Measurements from ENCODE around the gene RAB3IP.
"Not testable (repeated sequence)": the region's sequence is repeated elsewhere in the genome, so short reads cannot be mapped to it uniquely, and the experiment has no call there.

RAB3IP gene

DNA sequence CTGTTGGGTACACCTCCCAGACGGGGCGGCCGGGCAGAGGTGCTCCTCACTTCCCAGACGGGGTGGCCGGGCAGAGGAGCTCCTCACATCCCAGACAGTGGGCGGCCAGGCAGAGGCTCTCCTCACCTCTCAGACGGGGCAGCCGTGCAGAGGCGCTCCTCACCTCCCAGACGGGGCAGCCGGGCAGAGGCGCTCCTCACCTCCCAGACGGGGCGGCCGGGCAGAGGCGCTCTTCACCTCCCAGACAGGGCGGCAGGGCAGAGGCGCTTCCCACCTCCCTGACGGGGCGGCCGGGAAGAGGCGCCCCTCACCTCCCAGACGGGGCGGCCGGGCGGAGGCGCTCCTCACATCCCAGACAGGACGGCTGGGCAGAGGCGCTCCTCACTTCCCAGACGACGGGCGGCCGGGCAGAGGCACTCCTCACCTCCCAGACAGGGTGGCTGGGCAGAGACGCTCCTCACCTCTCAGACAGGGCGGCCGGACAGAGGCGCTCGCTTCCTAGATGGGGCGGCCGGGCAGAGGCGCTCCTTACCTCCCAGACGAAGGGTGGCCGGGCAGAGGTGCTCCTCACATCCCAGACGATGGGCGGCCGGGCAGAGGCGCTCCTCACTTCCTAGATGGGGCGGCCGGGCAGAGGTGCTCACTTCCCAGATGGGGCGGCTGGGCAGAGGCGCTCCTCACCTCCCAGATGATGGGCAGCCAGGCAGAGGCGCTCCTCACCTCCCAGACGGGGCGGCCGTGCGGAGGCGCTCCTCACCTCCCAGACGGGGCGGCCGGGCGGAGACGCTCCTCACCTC is 68.6 kb downstream of the RAB3IP start:
- H3K27ac Mint-ChIP-seq, ATAC-seq: not testable (repeated sequence)
- H3K36me3 Mint-ChIP-seq (ENCODE audit: low read depth): peaks cover 59% of the 10 kb centered on the region

DNA sequence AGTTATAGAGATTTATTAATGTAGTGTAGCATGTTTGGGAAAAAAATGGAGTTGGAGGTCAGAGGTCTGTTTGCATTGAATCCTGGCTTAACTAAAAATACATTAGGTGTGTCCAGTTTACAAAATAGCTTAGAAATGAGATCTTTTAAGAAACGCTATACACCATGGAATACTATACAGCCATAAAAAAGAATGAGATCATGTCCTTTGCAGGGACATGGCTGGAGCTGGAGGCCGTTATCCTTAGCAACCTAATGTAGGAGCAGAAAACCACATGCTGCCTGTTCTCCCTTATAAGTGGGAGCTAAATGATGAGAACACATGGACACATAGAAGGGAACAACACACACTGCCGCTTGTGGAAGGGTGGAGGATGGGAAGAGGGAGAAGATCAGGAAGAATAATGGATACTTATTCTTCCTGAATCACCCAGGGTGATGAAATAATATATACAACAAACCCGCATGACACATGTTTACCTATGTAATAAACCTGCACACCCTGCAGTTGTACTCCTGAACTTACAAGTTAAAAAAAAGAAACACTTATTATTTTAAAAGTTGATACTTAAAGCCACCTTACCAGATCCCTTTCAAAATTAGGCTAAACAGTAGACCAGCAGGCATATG is 72.3 kb downstream of the RAB3IP start:
- H3K36me3 Mint-ChIP-seq (ENCODE audit: low read depth): peaks cover 51% of the 10 kb centered on the region
- no peak for ATAC-seq

More for the DNA sequence above, 68.6 kb downstream of the RAB3IP start:
- not testable (repeated sequence) for DNase-seq, H3K4me3 Mint-ChIP-seq, H3K4me1 Mint-ChIP-seq, H3K27me3 Mint-ChIP-seq
- peaks cover 30% of the 10 kb centered on the region for H3K9me3 Mint-ChIP-seq

DNA sequence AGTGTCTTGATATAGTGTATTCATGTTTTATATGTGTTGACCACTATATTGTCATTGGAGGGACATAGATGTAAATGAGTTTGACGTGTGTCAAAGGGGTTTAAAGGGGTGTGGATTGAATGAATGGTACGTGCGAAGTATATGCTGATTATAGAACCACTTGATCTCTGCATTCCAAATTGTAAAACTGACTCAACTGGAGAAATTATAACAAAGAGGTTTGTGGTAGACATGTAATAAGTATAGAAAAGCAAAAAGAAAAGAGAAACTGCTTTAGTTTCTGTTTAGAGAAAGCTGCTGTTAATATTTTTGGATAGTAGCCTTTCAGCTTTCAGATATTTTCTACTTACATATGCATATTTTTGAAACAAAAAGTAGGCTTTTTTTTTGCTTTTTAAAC is 77.4 kb downstream of the RAB3IP start:
- Mint-ChIP-seq H3K36me3 (ENCODE audit: low read depth) (peaks cover 25% of the 10 kb centered on the region), H3K27ac (no peak overlapping the region), H3K9me3 (no peaks in the 10 kb centered on the region), H3K4me1 (no peaks in the 10 kb centered on the region), H3K27me3 (no peaks in the 10 kb centered on the region), H3K4me3 (no peak overlapping the region)
- DNase-seq (no peak), ATAC-seq (no peak)

More for the DNA sequence above, 72.3 kb downstream of the RAB3IP start:
- Mint-ChIP-seq H3K27me3 (no peaks in the 10 kb centered on the region), H3K4me1 (no peaks in the 10 kb centered on the region), H3K9me3 (peaks cover 27% of the 10 kb centered on the region), H3K27ac (no peak overlapping the region), H3K4me3 (no peak overlapping the region)
- no peak for DNase-seq

DNA sequence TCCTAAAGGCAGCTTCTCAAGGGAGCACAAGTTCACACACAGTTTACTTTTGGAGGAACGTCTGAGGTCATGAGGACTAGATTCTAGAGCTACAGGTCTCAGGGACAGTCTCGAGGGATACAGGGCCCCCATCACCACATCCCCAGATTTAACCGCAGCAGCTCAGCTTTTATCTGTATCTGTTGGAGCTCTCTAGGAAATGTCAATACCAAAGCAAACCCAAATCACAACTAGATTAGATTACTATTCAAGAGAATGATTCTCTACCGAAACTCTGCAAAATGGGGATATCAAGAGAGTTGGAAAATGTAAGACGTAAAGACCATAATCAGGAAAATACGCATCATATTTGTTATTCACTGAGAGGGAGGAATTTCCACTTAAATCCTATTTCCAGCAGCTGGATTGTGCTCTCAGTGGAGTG is 82.4 kb downstream of the RAB3IP start:
- Mint-ChIP-seq H3K4me1 (no peaks in the 10 kb centered on the region), H3K4me3 (no peak overlapping the region), H3K27me3 (peaks cover 6% of the 10 kb centered on the region), H3K9me3 (no peaks in the 10 kb centered on the region), H3K36me3 (ENCODE audit: low read depth) (peaks cover 6% of the 10 kb centered on the region), H3K27ac (no peak overlapping the region)
- no peak for ATAC-seq
- no peak for DNase-seq

DNA sequence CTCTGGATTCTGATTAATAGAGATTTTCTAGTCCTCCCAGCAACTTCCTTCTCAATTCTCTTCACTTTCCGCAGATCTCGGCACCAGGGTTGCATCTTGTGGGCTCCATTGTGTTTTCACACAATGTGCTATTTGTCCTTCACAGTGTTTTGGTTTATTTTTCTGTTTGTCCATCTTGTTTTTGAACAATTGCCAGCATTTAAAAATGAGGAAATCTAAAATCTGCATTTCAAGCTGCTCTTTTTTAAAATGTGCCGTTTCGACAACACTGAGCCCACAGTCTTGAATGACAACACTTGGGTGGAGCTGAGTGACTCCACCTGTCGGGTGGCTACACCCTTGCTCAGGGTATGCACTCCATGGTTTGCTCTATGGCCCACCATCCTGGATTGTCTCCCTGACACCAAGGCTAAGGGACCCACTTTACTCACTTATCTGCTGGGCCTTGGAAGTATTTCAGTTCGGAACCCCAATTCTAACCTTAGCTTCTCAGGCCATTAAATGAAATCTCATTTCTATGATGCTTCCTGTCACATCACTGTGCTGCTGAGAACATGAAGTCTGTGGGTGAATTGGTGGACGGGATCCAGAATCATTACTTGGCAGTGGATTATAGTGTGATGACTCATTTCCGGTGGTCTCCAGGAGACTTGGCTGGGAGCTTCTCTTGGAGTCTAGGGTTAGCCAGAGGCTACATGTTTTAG is 82.9 kb downstream of the RAB3IP start:
- DNase-seq: no peak
- H3K36me3 Mint-ChIP-seq (ENCODE audit: low read depth): peaks cover 2% of the 10 kb centered on the region
- no peak overlapping the region for H3K27ac Mint-ChIP-seq
- no peak overlapping the region for H3K4me3 Mint-ChIP-seq
- H3K9me3 Mint-ChIP-seq: no peaks in the 10 kb centered on the region
- no peak for ATAC-seq
- H3K4me1 Mint-ChIP-seq: no peaks in the 10 kb centered on the region
- peaks cover 6% of the 10 kb centered on the region for H3K27me3 Mint-ChIP-seq

DNA sequence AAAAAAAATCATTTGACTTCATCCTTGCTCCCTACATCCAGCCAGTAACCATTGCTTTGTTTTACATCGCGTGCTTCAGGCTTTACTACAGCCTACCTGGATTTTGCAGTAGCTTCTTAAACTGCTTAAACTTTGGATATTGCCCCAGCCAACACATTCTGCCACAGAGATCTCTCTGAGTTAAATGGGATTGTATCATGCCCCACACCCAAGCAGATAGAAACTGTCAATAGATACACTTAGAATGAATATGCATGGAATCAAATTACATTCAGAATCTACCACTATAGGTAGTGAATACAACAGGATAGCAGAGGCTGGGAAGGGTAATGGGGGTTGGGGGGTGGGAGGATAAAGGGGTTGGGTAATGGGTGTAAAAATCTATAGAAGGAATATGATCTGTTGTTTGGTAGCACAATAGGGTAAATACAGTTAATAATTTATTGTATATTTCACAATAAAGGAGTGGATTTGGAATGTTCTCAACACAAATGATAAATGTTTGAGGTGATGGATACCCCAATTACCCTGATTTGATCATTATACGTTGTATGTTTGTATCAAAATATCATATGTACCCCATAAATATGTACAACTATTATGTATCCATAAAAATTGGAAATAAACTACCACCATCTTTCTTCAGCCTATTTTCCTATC is 83.7 kb downstream of the RAB3IP start:
- H3K4me3 Mint-ChIP-seq: no peak overlapping the region
- ATAC-seq (no peak), DNase-seq (no peak)
- no peaks in the 10 kb centered on the region for H3K36me3 Mint-ChIP-seq (ENCODE audit: low read depth)
- no peak overlapping the region for H3K27ac Mint-ChIP-seq
- H3K4me1 Mint-ChIP-seq: no peaks in the 10 kb centered on the region
- no peaks in the 10 kb centered on the region for H3K9me3 Mint-ChIP-seq
- H3K27me3 Mint-ChIP-seq: peaks cover 6% of the 10 kb centered on the region

DNA sequence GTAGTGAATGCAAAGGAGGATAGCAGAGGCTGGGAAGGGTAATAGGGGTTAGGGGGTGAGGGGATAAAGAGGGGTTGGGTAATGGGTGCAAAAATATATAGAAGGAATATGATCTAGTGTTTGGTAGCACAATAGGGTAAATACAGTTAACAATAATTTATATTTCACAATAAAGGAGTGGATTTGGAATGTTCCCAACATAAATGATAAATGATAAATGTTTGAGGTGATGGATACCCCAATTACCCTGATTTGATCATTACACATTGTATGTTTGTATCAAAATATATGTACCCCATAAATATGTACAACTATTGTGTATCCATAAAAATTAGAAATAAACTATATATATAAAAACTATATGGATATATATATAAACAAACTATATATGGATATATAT is 85.4 kb downstream of the RAB3IP start:
- H3K4me1 Mint-ChIP-seq: no peaks in the 10 kb centered on the region
- ATAC-seq: no peak
- no peak overlapping the region for H3K4me3 Mint-ChIP-seq
- H3K36me3 Mint-ChIP-seq (ENCODE audit: low read depth): no peaks in the 10 kb centered on the region
- no peaks in the 10 kb centered on the region for H3K9me3 Mint-ChIP-seq
- no peak for DNase-seq
- no peak overlapping the region for H3K27ac Mint-ChIP-seq
- peaks cover 6% of the 10 kb centered on the region for H3K27me3 Mint-ChIP-seq

DNA sequence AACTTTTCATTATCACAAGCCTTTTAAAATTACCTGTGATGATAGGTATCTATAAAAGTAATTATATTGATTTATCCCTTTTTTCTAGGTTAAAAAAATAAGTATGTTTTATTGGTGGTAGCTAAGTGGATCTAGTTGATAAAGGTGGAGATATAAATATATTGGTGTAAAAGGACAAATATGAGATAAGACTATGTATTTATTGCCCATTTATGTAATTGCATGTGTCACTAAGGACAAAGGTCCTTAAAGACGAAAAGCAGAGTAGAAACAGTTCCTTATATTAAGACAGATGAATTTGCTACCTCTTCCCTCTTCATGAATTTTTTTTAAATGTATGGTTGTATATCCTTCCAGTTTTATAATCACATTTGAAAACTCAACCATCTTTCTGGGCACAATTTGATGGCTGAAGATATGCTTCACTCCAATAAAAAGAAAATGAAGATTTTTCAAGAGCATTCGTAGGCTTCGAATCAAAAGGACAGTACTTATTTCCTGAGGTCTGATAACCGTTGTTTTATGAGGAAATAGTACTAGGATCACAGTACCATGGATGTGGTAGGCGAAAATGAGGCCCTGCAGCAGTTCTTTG is 86.4 kb downstream of the RAB3IP start, which contains the start of gene MYRFL:
TSS of gene MYRFL (plus strand) at position 262 of the 595 bp plus-strand sequence. CDS start at position 553, 291 bp downstream.
- peaks cover 6% of the 10 kb centered on the region for H3K27me3 Mint-ChIP-seq

DNA sequence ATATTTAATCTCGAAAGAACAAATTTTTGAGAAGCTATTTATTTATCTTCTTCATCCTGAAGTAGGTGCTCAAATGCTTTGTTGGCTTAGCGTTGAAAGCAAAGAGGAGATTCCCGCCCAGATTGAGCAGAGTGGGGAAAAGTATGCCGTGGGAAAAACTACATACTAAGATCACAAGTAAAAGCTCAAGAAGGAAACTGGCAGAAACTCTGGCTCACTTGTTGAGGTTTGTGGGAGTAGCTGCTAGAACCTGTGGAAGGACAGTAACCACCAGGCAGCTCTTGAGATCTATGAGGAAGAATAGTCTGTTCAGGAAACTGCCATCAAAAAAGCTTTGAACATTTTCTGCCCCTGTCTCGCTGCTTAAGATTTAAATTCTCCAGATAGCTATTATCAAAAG is 90.2 kb downstream of the RAB3IP start:
- H3K36me3 Mint-ChIP-seq (ENCODE audit: low read depth): no peaks in the 10 kb centered on the region
- no peak overlapping the region for H3K4me3 Mint-ChIP-seq
- no peaks in the 10 kb centered on the region for H3K9me3 Mint-ChIP-seq
- no peaks in the 10 kb centered on the region for H3K4me1 Mint-ChIP-seq
- H3K27me3 Mint-ChIP-seq: peaks cover 16% of the 10 kb centered on the region
- ATAC-seq (no peak), DNase-seq (no peak)
- no peak overlapping the region for H3K27ac Mint-ChIP-seq

More for the DNA sequence above, 86.4 kb downstream of the RAB3IP start, which contains the start of gene MYRFL:
- ATAC-seq: no peak
- Mint-ChIP-seq H3K9me3 (no peaks in the 10 kb centered on the region), H3K36me3 (ENCODE audit: low read depth) (no peaks in the 10 kb centered on the region), H3K4me3 (no peak within 1 kb of the TSS), H3K27ac (no peak within 1 kb of the TSS), H3K4me1 (no peaks in the 10 kb centered on the region)
- no peak for DNase-seq

DNA sequence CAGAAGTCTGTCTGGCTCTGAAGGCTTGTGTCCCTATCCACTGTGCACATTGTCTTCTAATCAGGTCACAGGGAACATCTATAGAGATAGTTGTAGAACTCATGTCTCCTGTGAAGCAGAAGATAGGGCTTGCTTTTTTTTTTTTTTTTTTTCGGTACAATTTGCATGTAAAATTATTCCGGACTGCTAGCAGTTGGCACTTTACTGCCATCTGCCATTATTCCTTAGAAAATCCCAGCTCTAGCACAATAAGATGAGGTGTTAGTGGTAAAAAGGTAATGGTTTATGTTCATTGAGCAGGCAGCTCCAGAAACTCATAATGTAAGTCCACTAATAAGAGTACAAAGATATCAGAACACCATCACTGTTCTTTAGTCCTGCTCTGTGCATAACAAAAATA is 95.0 kb downstream of the RAB3IP start:
- Mint-ChIP-seq H3K27me3 (peaks cover 14% of the 10 kb centered on the region), H3K36me3 (ENCODE audit: low read depth) (no peaks in the 10 kb centered on the region), H3K4me1 (no peaks in the 10 kb centered on the region), H3K27ac (no peak overlapping the region), H3K4me3 (no peak overlapping the region), H3K9me3 (no peaks in the 10 kb centered on the region)
- ATAC-seq (no peak), DNase-seq (no peak)

DNA sequence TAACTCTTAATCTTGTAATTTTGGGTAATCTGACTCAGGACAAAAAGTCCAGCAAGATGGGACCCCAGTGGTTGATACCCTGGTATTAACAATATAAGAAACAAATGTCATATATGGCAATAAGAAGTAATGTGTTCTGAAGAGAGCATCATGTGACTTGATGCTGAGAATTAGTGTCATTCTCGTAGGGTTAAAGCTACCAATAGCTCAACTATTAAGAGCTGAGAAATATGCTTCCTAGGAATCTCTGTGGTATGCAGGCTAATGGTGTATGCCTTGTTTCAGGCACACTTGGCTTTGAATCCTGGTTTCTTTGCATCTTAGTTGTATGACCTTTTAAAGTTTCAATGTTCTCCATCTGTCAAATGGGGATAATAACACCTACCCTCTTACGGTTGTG is 95.5 kb downstream of the RAB3IP start:
- H3K9me3 Mint-ChIP-seq: no peaks in the 10 kb centered on the region
- no peak for ATAC-seq
- no peak overlapping the region for H3K27ac Mint-ChIP-seq
- no peaks in the 10 kb centered on the region for H3K4me1 Mint-ChIP-seq
- H3K36me3 Mint-ChIP-seq (ENCODE audit: low read depth): no peaks in the 10 kb centered on the region
- H3K27me3 Mint-ChIP-seq: peaks cover 14% of the 10 kb centered on the region
- DNase-seq: no peak
- no peak overlapping the region for H3K4me3 Mint-ChIP-seq

DNA sequence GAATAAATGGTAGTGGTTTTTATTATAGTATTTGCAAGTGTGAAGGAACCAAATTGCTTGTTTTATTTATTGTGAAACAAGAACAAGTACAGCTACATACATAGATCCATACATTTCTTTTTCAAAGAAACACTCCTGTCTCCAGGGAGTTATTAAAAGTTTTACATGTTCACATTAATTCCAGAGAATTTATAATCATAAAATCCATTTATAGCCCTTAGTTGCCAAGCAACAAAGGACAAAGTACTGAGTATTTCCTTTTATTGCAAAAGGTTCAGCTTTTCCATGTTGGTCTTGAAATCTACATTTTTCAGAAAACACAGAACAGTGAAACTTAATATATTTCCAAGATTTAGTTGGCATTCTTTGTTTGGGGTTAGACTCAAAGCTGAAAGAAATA is 95.9 kb downstream of the RAB3IP start:
- Mint-ChIP-seq H3K27me3 (peaks cover 14% of the 10 kb centered on the region), H3K27ac (no peak overlapping the region), H3K4me3 (no peak overlapping the region), H3K4me1 (no peaks in the 10 kb centered on the region), H3K9me3 (no peaks in the 10 kb centered on the region), H3K36me3 (ENCODE audit: low read depth) (no peaks in the 10 kb centered on the region)
- ATAC-seq: no peak
- DNase-seq: no peak

DNA sequence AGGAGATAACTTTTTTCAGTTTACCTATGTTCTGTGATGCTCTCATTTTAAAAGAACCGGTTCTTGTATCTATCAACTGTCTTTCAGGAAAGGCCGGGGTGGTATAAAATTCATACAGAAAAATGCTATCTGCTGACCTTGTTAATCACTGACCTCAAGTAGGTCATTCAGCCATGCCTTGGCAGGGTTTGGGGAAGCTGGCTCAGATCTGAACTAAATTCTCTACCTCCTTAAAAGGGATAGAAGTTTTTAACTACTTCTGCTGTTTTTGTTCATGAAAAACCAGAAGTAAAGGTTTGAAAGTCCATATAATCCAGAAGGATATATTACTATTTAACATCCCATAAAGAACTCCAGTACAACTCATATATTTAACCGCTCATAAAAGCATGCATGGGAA is 96.4 kb downstream of the RAB3IP start:
- peaks cover 14% of the 10 kb centered on the region for H3K27me3 Mint-ChIP-seq
- H3K4me1 Mint-ChIP-seq: no peaks in the 10 kb centered on the region
- no peak for ATAC-seq
- DNase-seq: no peak
- no peaks in the 10 kb centered on the region for H3K9me3 Mint-ChIP-seq
- H3K27ac Mint-ChIP-seq: no peak overlapping the region
- no peak overlapping the region for H3K4me3 Mint-ChIP-seq
- no peaks in the 10 kb centered on the region for H3K36me3 Mint-ChIP-seq (ENCODE audit: low read depth)

DNA sequence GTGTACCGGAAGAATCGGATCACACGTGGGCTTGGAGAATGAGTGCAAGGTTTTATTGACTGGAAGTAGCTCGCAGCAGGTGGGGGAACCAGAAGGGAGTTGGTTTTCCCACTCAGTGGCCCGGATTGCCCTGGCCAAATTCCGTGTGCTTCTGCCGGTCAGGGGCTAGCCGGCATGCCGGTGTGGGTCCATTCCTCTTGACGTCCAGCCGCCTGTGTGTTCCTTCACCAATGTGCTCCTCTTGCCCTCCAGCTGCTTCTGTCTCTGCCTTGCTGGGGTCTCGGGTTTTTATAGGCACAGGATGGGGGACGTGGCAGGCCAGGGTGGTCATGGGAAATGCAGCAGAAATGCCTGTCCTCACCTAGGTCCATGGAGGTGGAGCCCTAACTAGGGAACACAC is 97.4 kb downstream of the RAB3IP start:
- no peak for ATAC-seq
- no peaks in the 10 kb centered on the region for H3K9me3 Mint-ChIP-seq
- no peak overlapping the region for H3K27ac Mint-ChIP-seq
- H3K4me1 Mint-ChIP-seq: no peaks in the 10 kb centered on the region
- peaks cover 17% of the 10 kb centered on the region for H3K27me3 Mint-ChIP-seq
- no peaks in the 10 kb centered on the region for H3K36me3 Mint-ChIP-seq (ENCODE audit: low read depth)
- no peak for DNase-seq
- H3K4me3 Mint-ChIP-seq: no peak overlapping the region
